ENCODE data around the gene BMI1.

The BMI1 gene

DNA sequence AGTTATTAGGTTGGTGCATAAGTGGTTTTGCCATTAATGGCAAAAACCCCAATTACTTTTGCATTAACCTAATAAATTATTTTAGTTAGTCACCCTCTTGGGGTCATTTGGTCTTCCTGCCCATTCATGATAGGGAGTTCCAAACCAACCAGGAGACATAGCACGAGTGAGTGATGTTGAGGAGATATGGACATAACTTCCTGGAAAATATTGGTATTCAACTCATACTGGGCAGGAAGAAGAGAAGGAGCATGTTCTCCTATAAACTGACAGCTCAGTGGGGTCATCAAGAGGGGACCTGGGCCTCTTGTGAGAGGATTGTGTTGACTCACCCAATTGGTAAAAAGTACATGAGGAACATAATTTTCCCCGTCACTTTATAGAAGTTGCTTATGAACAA lies 48.1 kb downstream of the BMI1 start:
- no peak for DNase-seq

DNA sequence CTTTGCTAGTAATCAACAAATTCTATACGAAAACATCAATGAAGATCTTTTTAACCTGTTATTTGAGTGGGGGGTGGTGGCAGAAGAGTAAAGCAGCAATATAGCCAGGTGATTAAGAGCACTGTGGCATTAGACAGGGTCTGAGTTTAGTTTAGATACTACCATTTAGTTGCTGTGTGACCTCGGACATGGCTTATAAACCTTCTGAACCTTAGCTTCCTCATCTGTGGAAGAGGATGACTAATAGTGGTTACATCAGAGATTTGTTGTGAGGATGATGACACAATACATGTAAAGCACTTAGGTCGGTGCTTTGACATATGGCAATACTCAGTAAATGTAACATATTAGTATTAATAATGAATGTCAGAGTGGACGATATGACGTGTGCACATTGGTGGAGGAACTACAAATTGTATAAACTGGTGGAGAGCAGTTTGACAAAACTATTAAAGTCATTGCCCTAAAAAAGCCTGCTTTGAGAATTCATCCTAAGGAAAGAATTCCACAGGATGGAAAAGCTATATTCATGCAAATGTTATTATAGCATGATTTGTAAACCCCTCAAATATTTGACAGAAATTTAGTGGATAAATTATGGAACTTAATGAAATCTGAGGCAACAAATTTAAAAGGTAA lies 48.7 kb downstream of the BMI1 start:
- no peak for DNase-seq

DNA sequence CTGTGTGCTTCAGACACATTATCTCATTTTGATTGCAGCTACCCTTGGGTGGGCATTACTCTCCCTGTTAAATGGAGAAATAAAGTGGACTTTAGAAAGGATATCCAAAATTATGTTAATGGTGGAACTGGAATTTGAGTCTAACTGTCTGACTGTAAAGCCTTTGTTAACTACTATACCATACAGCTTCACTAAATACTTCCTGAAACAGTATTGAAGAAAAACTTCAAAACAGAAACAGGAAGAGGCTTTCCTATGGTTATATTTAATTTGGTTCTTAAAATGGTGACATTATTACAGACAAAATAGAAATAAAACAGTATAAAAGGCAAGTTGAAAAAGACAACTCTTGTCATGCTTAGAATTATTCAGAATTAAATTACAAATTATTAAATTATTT lies 49.4 kb downstream of the BMI1 start:
- DNase-seq = no peak

DNA sequence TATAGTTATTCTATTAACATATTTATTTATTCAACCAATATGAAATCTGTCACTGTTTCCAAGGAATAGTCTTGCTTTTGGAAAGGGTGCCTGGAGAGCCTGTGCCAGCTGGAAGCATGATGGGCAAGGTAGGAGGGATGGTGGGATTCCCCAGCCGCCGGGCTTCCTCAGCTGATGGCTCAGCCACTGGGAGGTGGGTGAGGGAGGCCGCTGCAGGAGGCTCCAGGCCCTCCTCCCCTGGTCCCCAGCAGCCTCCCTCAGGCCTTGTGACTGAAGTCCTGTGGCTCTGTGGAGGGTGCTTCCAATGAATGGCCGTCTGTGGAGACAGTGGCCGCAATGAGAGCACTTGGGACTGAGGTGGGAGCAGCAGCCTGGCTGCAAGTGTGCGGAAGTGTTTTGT lies 51.4 kb downstream of the BMI1 start:
- no peak for DNase-seq

DNA sequence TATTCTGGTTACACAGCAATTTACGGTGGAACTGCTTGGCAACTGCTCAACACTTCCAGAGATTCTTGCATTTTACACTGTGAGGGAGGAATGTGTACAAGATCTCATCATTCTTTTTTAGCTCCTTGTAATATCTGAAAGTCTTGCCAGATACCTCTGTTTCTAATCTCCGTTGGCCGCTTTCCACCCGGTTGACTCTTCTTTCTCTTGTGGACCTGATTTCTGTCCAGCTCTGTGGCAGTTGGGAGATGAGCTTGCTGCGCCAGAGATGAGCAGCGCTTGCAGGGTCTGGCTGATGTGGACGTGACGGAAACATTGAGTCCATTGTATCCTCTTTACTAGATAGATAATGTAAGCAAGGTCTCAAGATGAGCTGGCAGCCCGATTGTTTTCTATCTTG lies 52.0 kb downstream of the BMI1 start:
- no peak for DNase-seq

DNA sequence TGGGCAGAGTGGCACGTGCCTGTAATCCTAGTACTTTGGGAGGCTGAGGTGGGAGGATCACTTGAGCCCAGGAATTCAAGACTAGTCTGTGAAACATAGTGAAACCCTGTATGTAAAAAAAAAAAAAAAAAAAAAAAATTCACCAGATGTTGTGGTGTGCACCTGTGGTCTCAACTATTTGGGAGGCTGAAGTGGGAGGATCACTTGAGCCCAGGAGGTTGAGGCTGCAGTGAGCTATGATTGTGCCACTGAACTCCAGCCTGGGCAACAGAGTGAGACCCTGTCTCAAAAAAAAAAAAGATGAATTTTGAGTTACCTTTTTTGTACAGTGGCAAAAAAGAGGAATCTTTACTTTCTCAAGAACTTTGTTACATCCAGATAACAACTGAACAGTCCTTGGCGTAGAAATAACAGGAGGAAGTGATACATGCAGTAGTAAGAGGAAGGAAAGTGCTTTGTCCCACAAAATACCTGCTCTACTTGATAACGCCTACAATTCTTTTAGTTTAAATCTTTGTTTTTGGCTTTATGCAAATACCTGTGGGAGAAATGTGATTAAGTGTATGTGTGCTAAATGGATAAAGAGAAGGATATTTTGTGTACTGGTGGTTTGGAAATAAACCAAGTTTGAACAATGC lies 53.7 kb downstream of the BMI1 start:
- DNase-seq = no peak

DNA sequence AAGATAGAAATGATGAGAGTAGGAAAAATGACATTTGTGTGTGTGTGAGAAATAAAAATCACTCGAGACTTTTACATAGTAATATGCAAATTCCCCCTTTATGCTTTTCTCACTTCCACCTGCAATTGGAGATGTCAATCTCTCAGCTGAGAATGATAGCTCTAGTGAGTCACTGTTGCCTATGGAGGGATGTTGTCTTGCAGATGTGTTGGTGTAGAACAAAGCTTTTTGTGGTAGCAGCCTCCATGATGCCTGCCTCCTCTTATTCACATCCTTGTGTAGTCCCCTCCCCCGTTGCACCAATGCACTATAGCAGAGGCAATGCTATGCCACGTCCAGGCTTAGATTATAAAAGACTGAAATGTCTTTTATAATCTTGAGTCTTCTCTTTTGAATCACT lies 58.2 kb downstream of the BMI1 start:
- no peak for DNase-seq

Data from CD4-positive, alpha-beta T cell treated with Interleukin-1 beta for 1 hour (primary cell).